GM12872 (cell line): ENCODE measurements around the gene PTDSS2.

Experiments used
- CTCF ChIP-seq: IDR thresholded peaks from 3 replicates; pipeline ENCODE4 v1.5.1; 2011; ENCODE audit warnings: low read depth, mild to moderate bottlenecking, low read length, moderate library complexity; ENCODE audit not compliant: insufficient read depth

PTDSS2 gene

DNA sequence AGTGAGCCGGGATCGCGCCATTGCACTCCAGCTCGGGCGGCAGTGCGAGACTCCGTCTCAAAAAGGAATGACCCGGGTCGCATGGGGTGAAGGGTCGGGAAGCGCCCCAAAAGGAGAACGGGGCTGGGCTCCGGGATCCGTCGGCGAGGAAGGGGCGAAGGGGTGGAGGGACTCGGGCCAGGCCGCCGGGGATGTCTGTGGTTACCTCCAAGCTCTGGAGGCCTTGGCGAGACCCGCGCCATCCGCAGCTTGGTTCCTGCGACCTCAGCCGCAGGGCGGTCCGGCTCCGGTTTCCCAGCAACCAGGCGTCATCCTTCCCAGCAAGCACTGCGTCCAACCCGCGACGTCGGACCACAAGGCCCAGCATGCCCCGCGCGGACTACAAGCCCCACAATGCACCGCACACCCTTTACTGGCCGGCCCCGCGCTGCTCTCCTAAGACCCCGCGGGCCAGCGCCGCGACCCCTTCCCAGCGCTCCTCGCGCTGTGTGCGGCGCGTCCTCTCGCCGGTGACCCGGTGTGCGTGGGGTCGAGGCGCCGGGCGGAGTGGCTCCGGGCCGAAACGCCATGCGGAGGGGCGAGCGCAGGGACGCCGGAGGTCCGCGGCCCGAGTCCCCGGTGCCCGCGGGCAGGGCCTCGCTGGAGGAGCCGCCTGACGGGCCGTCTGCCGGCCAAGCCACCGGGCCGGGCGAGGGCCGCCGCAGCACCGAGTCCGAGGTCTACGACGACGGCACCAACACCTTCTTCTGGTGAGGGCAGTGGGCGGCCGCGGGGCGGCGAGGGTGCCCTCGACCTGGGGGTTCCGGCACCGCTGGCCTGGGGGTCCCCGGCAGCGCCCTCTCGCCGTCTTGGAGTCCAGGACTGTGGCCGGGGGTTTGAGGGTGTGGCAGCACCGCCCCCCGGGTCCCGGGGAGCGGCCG lies at the start of gene PTDSS2:
PTDSS2 (plus strand) TSS at position 391 of the 920 bp plus-strand sequence; CDS start at position 568, 177 bp downstream.
- no peak for TF ChIP-seq CTCF

GRCh38 chr11:403021-403760 lies 46.9 kb upstream of the PTDSS2 start:
- TF ChIP-seq CTCF, result no peak

GRCh38 chr11:403761-404431 lies 46.2 kb upstream of the PTDSS2 start:
- no peak for TF ChIP-seq CTCF

GRCh38 chr11:404551-405264 lies 45.4 kb upstream of the PTDSS2 start:
- no peak for TF ChIP-seq CTCF

DNA sequence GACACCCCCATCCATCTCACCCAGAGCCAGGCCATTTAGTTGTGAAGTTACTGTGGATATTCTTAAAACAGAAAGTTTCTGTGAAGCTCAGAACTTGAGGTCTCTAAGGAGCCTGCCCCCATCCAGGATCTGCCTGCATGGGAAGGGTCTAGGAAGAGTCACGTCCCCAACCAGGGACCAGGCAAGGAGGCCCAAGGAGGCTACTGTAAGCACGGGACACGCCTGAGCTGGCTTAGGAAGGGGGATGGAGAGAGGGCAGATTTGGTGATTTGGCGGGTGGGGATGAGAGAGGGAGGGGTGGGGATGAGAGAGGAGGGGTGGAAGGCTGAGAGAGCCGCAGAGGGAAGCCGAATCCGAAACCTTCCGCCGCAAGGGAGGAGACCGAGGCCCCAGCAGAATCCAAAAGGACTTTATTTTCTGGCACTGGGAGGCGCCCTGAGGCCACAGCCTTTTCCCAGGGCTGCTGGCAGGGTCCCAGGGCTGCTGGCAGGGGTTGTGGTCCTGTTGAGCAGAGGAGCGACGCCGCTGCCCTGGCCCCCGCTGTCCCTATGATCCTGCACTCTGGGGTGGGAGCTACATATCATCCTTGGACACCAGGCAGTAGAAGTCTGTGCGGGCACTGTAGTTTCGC lies 44.6 kb upstream of the PTDSS2 start:
- TF ChIP-seq CTCF, result no peak

GRCh38 chr11:405954-406795 lies 43.9 kb upstream of the PTDSS2 start:
- no peak for TF ChIP-seq CTCF
